Measurements from ENCODE around the gene GPC6.

GPC6 gene

GRCh38 chr13:94214975-94215374, 988.4 kb downstream of the GPC6 start:
- no peak overlapping the region for H3K4me3 ChIP-seq (ENCODE audit: low read depth, low read length)
- no peak for DNase-seq (ENCODE audit: low read depth)
- in situ Hi-C loops (cut with HindIII; ENCODE audit: low sequenced_read_pairs): no loop called here
- TF ChIP-seq CTCF (IDR thresholded peaks at IDR 0.05; ENCODE audit: low read depth, low read length, missing control alignments): no peak

DNA sequence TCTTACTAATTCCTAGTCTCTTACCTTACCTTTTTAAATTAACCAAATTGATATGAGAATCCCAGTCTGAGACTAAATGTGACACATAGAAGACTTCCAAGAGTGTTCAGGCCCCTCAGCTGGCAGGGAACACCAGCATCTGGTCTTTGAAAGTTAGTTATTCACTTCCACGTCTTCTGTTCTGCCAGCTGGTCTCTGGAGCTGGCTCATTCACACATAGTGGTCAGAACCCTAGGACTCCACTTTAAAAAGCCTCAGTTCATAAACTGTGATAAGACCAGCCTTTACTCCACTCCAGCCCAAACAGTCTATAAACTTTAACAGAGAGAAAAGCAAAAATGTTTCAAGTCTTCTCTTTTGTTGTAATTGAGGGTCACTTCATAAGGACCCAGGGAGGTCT, 989.9 kb downstream of the GPC6 start:
- no peak overlapping the region for H3K4me3 ChIP-seq (ENCODE audit: low read depth, low read length)
- in situ Hi-C loops (cut with HindIII; ENCODE audit: low sequenced_read_pairs): no loop called here
- no peak for TF ChIP-seq CTCF (IDR thresholded peaks at IDR 0.05; ENCODE audit: low read depth, low read length, missing control alignments)
- no peak for DNase-seq (ENCODE audit: low read depth)

- no peak overlapping the region for H3K4me3 ChIP-seq (ENCODE audit: low read depth, low read length)
- no peak for TF ChIP-seq CTCF (IDR thresholded peaks at IDR 0.05; ENCODE audit: low read depth, low read length, missing control alignments)
- in situ Hi-C loops (cut with HindIII; ENCODE audit: low sequenced_read_pairs): no loop called here
- DNase-seq (ENCODE audit: low read depth): no peak
These were observed 990.8 kb downstream of the GPC6 start for GRCh38 chr13:94217370-94217769.

- no peak overlapping the region for H3K4me3 ChIP-seq (ENCODE audit: low read depth, low read length)
- in situ Hi-C loops (cut with HindIII; ENCODE audit: low sequenced_read_pairs): no loop called here
- no peak for TF ChIP-seq CTCF (IDR thresholded peaks at IDR 0.05; ENCODE audit: low read depth, low read length, missing control alignments)
- no peak for DNase-seq (ENCODE audit: low read depth)
These were observed 991.9 kb downstream of the GPC6 start for GRCh38 chr13:94218537-94218936.

- no peak for DNase-seq (ENCODE audit: low read depth)
- no peak for TF ChIP-seq CTCF (IDR thresholded peaks at IDR 0.05; ENCODE audit: low read depth, low read length, missing control alignments)
- in situ Hi-C loops (cut with HindIII; ENCODE audit: low sequenced_read_pairs): no loop called here
- no peak overlapping the region for H3K4me3 ChIP-seq (ENCODE audit: low read depth, low read length)
These were observed 992.3 kb downstream of the GPC6 start for GRCh38 chr13:94218951-94219350.

GRCh38 chr13:94224670-94225069, 998.1 kb downstream of the GPC6 start:
- in situ Hi-C loops (cut with HindIII; ENCODE audit: low sequenced_read_pairs): no loop called here
- H3K4me3 ChIP-seq (ENCODE audit: low read depth, low read length): no peak overlapping the region
- no peak for DNase-seq (ENCODE audit: low read depth)
- TF ChIP-seq CTCF (IDR thresholded peaks at IDR 0.05; ENCODE audit: low read depth, low read length, missing control alignments): no peak
